HG02938 (cell line): ENCODE measurements around the gene PIRT.

Source experiments
- ATAC-seq: cut with Tn5 transposase; IDR thresholded peaks from one replicate; pipeline ENCODE4 v1.9.1; 2021; ENCODE audit warnings: mild to moderate bottlenecking, moderate library complexity; ENCODE audit not compliant: unreplicated experiment

PIRT gene

GRCh38 chr17:10790491-10791401 lies 47.1 kb downstream of the PIRT start:
- no peak for ATAC-seq

DNA sequence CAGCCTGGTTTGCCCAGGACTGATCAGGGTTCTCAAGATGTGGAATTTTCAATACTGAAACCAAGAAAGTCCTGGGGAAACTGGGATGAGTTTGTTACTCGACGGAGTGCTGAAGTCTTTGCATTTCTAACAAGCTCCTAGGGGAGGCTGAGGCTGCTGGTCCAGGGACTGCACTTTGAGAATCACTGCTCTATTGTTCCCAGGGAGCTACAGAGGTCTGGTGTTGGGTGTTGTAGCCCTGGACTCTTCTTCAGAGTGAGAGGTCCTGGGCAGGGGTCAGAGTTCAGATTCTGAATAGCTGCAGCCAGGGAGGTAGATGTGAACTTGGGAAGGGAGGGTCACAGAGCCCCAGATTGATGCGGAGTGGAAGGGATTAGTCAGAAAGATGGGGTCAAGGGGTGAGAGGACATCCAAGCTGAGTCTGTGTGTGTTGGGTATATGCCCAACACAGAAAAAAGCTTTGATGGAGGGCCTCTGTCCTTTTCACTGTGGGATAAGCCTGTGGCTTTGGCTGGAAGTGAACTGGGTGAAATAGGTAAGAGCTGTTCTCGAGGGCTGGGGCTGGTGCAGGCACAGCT lies 48.1 kb downstream of the PIRT start:
- ATAC-seq: no peak

GRCh38 chr17:10787306-10788045 lies 50.4 kb downstream of the PIRT start:
- ATAC-seq: no peak

- no peak for ATAC-seq
These were observed 52.6 kb downstream of the PIRT start for GRCh38 chr17:10785295-10785694.

- no peak for ATAC-seq
These were observed 58.3 kb downstream of the PIRT start for GRCh38 chr17:10779609-10780008.

GRCh38 chr17:10777890-10778289 lies 60.0 kb downstream of the PIRT start:
- no peak for ATAC-seq

DNA sequence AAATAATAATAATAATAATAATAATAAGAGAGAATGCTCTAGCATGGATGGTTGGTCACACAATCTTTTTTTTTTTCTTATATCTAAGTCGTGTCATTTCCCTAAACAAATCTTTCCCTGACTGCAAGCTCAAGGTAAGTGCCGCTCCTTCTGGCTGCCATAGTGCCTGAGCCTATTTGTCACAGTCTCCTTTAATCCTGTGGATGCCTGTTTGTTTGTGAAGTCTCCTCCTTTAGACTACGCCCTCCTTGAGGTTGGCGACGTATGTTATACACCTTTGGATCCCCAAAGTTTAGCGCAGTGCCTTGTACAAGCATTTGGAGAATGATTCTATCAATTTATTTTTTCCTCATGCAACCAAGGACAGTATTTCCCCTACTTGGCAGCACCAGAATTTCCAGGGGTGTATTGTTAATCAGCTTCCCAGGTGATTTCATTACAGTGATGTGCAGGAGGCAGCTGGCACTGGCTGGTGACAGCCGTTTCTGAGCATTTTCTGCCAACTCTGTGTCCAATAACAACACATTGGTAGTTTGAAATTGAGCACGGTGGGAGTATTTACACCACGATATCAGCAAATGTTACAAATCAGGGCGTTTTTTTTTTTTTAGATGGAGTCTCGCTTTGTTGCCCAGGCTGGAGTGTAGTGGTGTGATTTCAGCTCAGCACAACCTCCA lies 60.6 kb downstream of the PIRT start:
- no peak for ATAC-seq

- no peak for ATAC-seq
These were observed 61.5 kb downstream of the PIRT start for GRCh38 chr17:10776381-10776780.

GRCh38 chr17:10775740-10776356 lies 62.0 kb downstream of the PIRT start:
- no peak for ATAC-seq

- no peak for ATAC-seq
These were observed 62.8 kb downstream of the PIRT start for GRCh38 chr17:10775058-10775457.

DNA sequence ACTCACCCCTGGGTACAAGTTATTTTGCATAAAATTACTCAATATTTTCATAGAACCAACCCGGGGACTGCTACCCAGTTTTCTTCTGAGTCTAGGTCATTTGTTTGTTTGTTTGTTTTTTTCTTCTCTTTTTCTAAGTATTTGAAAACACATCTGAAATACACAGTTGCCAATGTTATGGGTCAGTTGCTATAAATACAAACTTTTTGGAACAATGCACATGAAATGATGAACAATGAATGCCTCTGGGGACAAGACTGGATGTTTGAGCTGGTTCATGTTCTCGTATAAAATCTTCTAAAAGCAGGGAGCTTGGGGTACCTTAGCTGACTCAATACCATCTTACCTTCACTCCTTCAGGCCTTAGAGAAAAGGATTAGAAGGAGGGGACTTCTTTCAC lies 64.5 kb downstream of the PIRT start:
- ATAC-seq: no peak
